Thymus (tissue), 11 donors: ENCODE data around the gene OXCT1. TPM values are rescaled to one million over a fixed set of nuclear protein-coding genes. Genes with fewer than 3 reads are reported as not detected.
"Not testable (repeated sequence)": the region's sequence is repeated elsewhere in the genome, so short reads cannot be mapped to it uniquely, and the experiment has no call there.

Source experiments
- DNase-seq, 9 donors: peaks; one replicate each; pipeline ENCODE4 v3.0.0-alpha.2; 2013; ENCODE audit warnings: low spot score in 9 of 9, low read depth in 6 of 9, missing footprints in 1 of 9
- H3K27ac ChIP-seq, 2 donors: one replicate each; pipeline ENCODE4 v1.5.1; 2013; ENCODE audit warnings: control low read depth in 1 of 2, low read depth in 1 of 2, low read length in 1 of 2, mild to moderate bottlenecking in 1 of 2, moderate library complexity in 1 of 2
- H3K27me3 ChIP-seq, 2 donors: one replicate each; pipeline ENCODE4 v1.5.1; 2013; ENCODE audit warnings: low read length in 1 of 2; ENCODE audit not compliant: control insufficient read depth in 2 of 2, insufficient read depth in 1 of 2
- H3K36me3 ChIP-seq, 2 donors: one replicate each; pipeline ENCODE4 v1.5.1; 2013; ENCODE audit warnings: low read length in 1 of 2, mild to moderate bottlenecking in 1 of 2, moderate library complexity in 1 of 2; ENCODE audit not compliant: control insufficient read depth in 2 of 2, insufficient read depth in 2 of 2
- H3K4me1 ChIP-seq, 2 donors: one replicate each; pipeline ENCODE4 v1.5.1; 2013; ENCODE audit warnings: low read length in 2 of 2; ENCODE audit not compliant: control insufficient read depth in 2 of 2, insufficient read depth in 2 of 2
- H3K4me3 ChIP-seq, 2 donors: one replicate each; pipeline ENCODE4 v1.5.1; 2013; ENCODE audit warnings: low read length in 2 of 2, control low read depth in 1 of 2, mild to moderate bottlenecking in 1 of 2
- H3K9me3 ChIP-seq, 2 donors: one replicate each; pipeline ENCODE4 v1.5.1; 2013; ENCODE audit warnings: low read length in 1 of 2, mild to moderate bottlenecking in 1 of 2; ENCODE audit not compliant: control insufficient read depth in 2 of 2, insufficient read depth in 1 of 2
- WGBS: extraction: QIAGEN DNeasy Blood & Tissue Kit; methylation state at CpG from one replicate; pipeline ENCODE4 v1.1.7; 2013; 5-methylcytosine and 5-hydroxymethylcytosine counted together
- polyA plus RNA-seq: library from polyadenylated mRNA; stranded (reverse); fragments of 200-250 nt; gene quantifications from one replicate; pipeline ENCODE4 v1.2.3, GENCODE V29; 2013
- total RNA-seq: library from RNA; stranded (reverse); fragments of 120-200 nt; gene quantifications from one replicate; pipeline ENCODE4 v1.2.4, GENCODE V29; 2013
- donor health status: healthy.

OXCT1 gene
- total and polyA plus RNA-seq, 2 donors, result 44.1 to 56.0 TPM

DNA sequence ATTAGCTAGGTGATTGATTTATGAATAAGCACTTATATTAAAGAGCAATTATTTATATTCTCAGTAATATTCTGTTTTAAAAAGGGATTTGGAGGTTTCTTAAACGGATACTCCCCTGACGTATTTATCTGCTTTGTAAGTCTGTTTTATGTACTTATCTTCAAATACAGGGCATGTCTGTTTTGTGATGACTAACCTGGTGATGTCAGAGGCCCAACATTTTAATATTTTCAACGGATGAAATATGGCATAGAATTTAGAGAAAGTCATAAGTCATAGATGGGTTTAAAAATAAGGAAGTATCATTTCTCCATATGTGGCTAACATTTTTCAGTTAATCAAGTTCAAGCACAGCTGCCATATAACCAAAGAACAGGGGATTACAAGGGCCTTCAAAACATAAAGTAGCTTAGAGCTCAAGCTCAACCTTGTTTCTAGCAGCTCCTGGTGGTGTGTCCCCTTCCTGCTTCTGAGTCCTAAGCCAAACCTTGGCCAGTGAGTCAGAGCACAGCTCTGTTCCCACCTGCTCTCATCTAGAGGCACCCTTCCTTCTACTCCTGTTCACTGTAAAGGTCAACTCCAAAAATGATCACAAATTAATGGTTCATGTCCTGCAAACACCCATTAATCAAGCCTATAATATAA is 131.4 kb downstream of the OXCT1 start:
- Histone ChIP-seq H3K4me3 (no peak overlapping the region), H3K9me3 (no peaks in the 10 kb centered on the region), H3K27me3 (no peaks in the 10 kb centered on the region), H3K4me1 (no peaks in the 10 kb centered on the region), H3K27ac (no peak overlapping the region), H3K36me3 (peaks cover 11 to 29% of the 10 kb centered on the region in 2 donors)
- no peak for DNase-seq
- 96% methylated on average over 3 of the region's 3 CpGs for WGBS

GRCh38 chr5:41736641-41737040 is 133.6 kb downstream of the OXCT1 start:
- H3K36me3 ChIP-seq, result peaks cover 11 to 29% of the 10 kb centered on the region in 2 donors
- DNase-seq, result no peak
- no peaks in the 10 kb centered on the region for H3K27me3 ChIP-seq
- H3K4me3 ChIP-seq, result no peak overlapping the region
- no peaks in the 10 kb centered on the region for H3K9me3 ChIP-seq
- H3K27ac ChIP-seq, result no peak overlapping the region
- H3K4me1 ChIP-seq, result no peaks in the 10 kb centered on the region

- Histone ChIP-seq H3K4me1 (no peaks in the 10 kb centered on the region), H3K27ac (no peak overlapping the region), H3K36me3 (peaks cover 11 to 21% of the 10 kb centered on the region in 2 donors), H3K4me3 (no peak overlapping the region), H3K27me3 (no peaks in the 10 kb centered on the region), H3K9me3 (no peaks in the 10 kb centered on the region)
- DNase-seq, result no peak
Observed at GRCh38 chr5:41735213-41735612, 135.0 kb downstream of the OXCT1 start.

- not testable (repeated sequence) for H3K4me1 ChIP-seq, H3K36me3 ChIP-seq, H3K27ac ChIP-seq, H3K27me3 ChIP-seq, H3K9me3 ChIP-seq, DNase-seq, H3K4me3 ChIP-seq
- WGBS, result over 99% methylated on average over 5 of the region's 5 CpGs
Observed at GRCh38 chr5:41729381-41729780, 140.8 kb downstream of the OXCT1 start.

DNA sequence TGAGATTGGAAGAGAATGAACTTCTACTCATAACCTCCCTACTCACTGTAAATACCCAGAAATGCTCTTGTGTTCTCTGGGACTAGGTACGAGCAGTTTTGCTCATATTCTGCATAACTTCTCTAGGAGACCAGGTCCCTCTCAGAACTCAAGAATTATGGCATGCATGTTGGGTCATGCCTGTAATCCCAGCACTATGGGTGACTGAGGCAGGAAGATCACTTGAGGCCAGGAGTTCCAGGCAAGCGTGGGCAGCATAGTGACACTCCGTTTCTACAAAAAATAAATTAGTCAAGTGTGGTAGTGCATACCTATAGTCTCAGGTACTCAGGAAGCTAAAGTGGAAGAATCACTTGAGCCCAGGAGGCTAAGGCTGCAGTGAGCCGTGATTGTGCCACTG is 141.9 kb downstream of the OXCT1 start:
- H3K4me1 ChIP-seq, result no peaks in the 10 kb centered on the region
- H3K27ac ChIP-seq, result no peak overlapping the region
- 95% methylated on average over 4 of the region's 4 CpGs for WGBS
- no peaks in the 10 kb centered on the region for H3K36me3 ChIP-seq
- DNase-seq, result no peak
- H3K9me3 ChIP-seq, result no peaks in the 10 kb centered on the region
- H3K27me3 ChIP-seq, result no peaks in the 10 kb centered on the region
- no peak overlapping the region for H3K4me3 ChIP-seq

DNA sequence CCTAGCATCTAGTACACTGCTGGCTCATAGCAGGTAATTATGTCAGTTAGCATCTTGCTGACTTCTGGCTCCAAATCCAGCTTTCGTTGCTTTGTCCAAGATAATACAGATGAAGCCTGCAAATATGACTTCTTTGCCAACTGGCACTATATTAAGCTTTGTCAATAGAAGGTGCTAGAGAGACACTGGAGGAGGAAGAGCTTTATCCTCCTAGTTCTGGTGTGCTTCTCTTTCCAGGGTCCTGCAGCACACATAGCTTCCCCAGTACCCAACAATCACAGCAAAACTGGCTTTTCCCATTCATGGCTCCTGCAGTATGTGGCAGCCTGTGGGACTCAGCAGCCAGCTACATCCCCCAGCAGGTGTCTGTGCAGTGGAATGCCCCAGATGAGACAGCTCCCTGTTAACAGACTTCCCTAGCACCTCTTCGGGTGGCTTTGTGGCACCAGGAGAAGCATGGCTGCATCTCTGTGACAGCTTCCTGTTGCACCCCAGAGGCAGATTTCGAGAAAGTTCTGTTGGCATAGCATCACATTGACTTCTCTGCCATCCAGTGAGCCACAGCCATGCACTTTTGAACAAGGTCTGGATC is 147.8 kb downstream of the OXCT1 start:
- H3K4me3 ChIP-seq, result no peak overlapping the region
- no peak overlapping the region for H3K27ac ChIP-seq
- DNase-seq, result no peak
- WGBS, result 94% methylated on average over 3 of the region's 3 CpGs
- H3K36me3 ChIP-seq, result no peaks in the 10 kb centered on the region
- no peaks in the 10 kb centered on the region for H3K4me1 ChIP-seq
- no peaks in the 10 kb centered on the region for H3K27me3 ChIP-seq
- H3K9me3 ChIP-seq, result no peaks in the 10 kb centered on the region

- Histone ChIP-seq H3K4me1 (no peaks in the 10 kb centered on the region), H3K36me3 (no peaks in the 10 kb centered on the region), H3K4me3 (no peak overlapping the region), H3K9me3 (no peaks in the 10 kb centered on the region), H3K27me3 (no peaks in the 10 kb centered on the region), H3K27ac (no peak overlapping the region)
- 87% methylated on average over 2 of the region's 2 CpGs for WGBS
- no peak for DNase-seq
Observed at GRCh38 chr5:41721516-41721915, 148.7 kb downstream of the OXCT1 start.

GRCh38 chr5:41716382-41716781 is 153.8 kb downstream of the OXCT1 start:
- Histone ChIP-seq H3K36me3 (no peaks in the 10 kb centered on the region), H3K4me1 (no peaks in the 10 kb centered on the region), H3K4me3 (no peak overlapping the region), H3K27ac (no peak overlapping the region), H3K9me3 (no peaks in the 10 kb centered on the region), H3K27me3 (no peaks in the 10 kb centered on the region)
- no peak for DNase-seq
- WGBS, result 97% methylated on average over 2 of the region's 2 CpGs

DNA sequence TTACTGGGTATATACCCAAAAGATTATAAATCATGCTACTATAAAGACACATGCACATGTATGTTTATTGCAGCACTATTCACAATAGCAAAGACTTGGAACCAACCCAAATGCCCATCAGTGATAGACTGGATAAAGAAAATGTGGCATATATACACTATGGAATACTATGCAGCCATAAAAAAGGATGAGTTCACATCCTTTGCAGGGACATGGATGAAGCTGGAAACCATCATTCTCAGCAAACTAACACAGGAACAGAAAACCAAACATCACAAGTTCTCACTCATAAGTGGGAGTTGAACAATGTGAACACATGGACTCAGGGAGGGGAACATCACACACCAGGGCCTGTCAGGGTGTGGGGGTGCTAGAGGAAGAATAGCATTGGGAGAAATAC is 155.8 kb downstream of the OXCT1 start:
- H3K36me3 ChIP-seq, H3K9me3 ChIP-seq, H3K27me3 ChIP-seq, DNase-seq, H3K27ac ChIP-seq, H3K4me1 ChIP-seq, H3K4me3 ChIP-seq: not testable (repeated sequence)
